Common myeloid progenitor, CD34-positive (primary cell): ENCODE data around the gene UTP25.

ENCODE experiments used
- CTCF ChIA-PET: fragments of 350-600 bp; sonication (Branson Sonifier 250); formaldehyde crosslinking; loops from one replicate; lab custom pipeline; 2021; ENCODE audit warnings: antibody characterized with exemption; lab: Charles Lee
- POLR2A ChIA-PET: fragments of 350-600 bp; sonication (Branson Sonifier 250); formaldehyde crosslinking; loops from one replicate; lab custom pipeline; 2021; ENCODE audit warnings: antibody characterized with exemption; lab: Charles Lee
- DNase-seq, 3 donors: peaks; one replicate each; pipeline versions ENCODE4 v3.0.0 to v3.0.0-alpha.2; 2013
- H3K27ac ChIP-seq, 2 experiments: 1 replicate in 1 of 2; 2 replicates in 1 of 2; pipeline ENCODE4 v1.7.0; 2013; ENCODE audit warnings: inconsistent platforms in 2 of 2, low read length in 2 of 2, mild to moderate bottlenecking in 2 of 2, low read depth in 1 of 2, moderate library complexity in 1 of 2; ENCODE audit not compliant: severe bottlenecking in 2 of 2, insufficient read depth in 1 of 2, poor library complexity in 1 of 2
- H3K27me3 ChIP-seq, 5 experiments: replicated peaks in 2 of 5; 1 replicate in 3 of 5; 2 replicates in 2 of 5; pipeline versions ENCODE4 v1.6.1 to v1.7.0; 2013; ENCODE audit warnings: low read length in 4 of 5, mild to moderate bottlenecking in 2 of 5, moderate library complexity in 2 of 5, inconsistent platforms in 1 of 5; ENCODE audit not compliant: insufficient read depth in 5 of 5, control insufficient read depth in 4 of 5
- H3K36me3 ChIP-seq, 4 experiments: 1 replicate in 2 of 4; 2 replicates in 2 of 4; pipeline versions ENCODE4 v1.6.1 to v1.7.0; 2013; ENCODE audit warnings: low read length in 3 of 4, control low read depth in 1 of 4, mild to moderate bottlenecking in 1 of 4; ENCODE audit not compliant: control insufficient read depth in 4 of 4, insufficient read depth in 4 of 4
- H3K4me1 ChIP-seq, 4 experiments: 1 replicate in 3 of 4; 2 replicates in 1 of 4; pipeline versions ENCODE4 v1.6.1 to v1.7.1; 2013; ENCODE audit warnings: low read length in 3 of 4, mild to moderate bottlenecking in 3 of 4, control low read depth in 1 of 4, inconsistent platforms in 1 of 4, moderate library complexity in 1 of 4; ENCODE audit not compliant: control insufficient read depth in 4 of 4, insufficient read depth in 4 of 4; ENCODE audit errors: control extremely low read depth in 1 of 4
- H3K4me3 ChIP-seq, 7 experiments: 1 replicate in 4 of 7; 2 replicates in 3 of 7; pipeline versions ENCODE4 v1.5.1 to v1.7.0; 2013; ENCODE audit warnings: mild to moderate bottlenecking in 7 of 7, low read length in 6 of 7, moderate library complexity in 6 of 7, inconsistent platforms in 2 of 7, low read depth in 2 of 7, control low read depth in 1 of 7; ENCODE audit not compliant: insufficient read depth in 4 of 7, control insufficient read depth in 1 of 7; ENCODE audit errors: extremely low read depth in 1 of 7
- H3K9me3 ChIP-seq, 5 experiments: 1 replicate in 4 of 5; 2 replicates in 1 of 5; pipeline versions ENCODE4 v1.6.1 to v1.7.1; 2013; ENCODE audit warnings: low read length in 4 of 5, mild to moderate bottlenecking in 2 of 5, inconsistent platforms in 1 of 5, low read depth in 1 of 5, moderate library complexity in 1 of 5; ENCODE audit not compliant: control insufficient read depth in 4 of 5, insufficient read depth in 2 of 5; ENCODE audit errors: control extremely low read depth in 1 of 5
- WGBS: methylation state at CpG from one replicate; pipeline ENCODE4 v1.1.5; 2013; ENCODE audit not compliant: insufficient coverage; 5-methylcytosine and 5-hydroxymethylcytosine counted together

The UTP25 gene

DNA sequence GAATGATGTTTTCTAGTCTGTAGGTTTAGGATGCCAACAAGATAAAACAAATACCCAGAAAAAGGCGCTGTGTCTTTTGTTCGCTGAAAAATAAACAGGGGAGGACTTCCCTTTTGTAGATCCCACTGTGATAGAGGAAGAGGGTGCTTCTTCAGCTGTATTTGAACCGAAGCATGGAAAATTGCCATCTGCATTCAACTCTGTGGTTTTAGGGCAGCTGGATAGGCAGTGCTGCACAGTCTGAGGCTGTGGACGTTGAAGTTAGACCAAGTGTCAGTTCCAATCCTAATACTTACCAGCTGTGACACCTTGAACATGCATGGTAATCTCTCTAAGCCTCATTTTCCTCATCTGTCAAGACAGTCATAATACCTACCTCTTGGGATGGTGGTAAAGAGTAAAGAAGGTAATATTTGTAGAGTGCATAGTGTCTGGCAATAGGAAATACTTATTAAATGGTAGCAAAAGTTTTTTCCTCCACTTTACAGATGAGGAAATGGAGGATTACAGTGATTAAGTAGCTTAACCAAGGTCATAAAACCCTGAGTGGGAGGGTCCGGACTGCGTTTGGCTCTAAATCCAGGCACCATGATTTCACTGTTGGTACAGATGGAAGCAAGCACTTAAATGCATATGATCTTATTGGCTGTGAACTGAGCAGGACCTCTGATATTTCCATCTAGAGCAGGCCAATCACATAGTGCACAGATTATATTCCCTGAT lies 48.5 kb downstream of the UTP25 start:
- no peaks in the 10 kb centered on the region for H3K9me3 ChIP-seq
- peaks cover 0 to 34% (median 11%) of the 10 kb centered on the region in 5 experiments for H3K27me3 ChIP-seq
- no peaks in the 10 kb centered on the region for H3K4me1 ChIP-seq
- 90% methylated on average over 6 of the region's 6 CpGs for WGBS
- POLR2A ChIA-PET, result interaction anchor here (0.9 kb wide), 1 partner anchor 13 kb away, joined by 3 read pairs; no protein-coding TSS in a partner anchor
- no peak overlapping the region for H3K27ac ChIP-seq
- CTCF ChIA-PET, result interaction anchor here (1.2 kb wide), 1 partner anchor 16 kb away, joined by 6 read pairs; no protein-coding TSS in a partner anchor
- H3K36me3 ChIP-seq, result no peaks in the 10 kb centered on the region
- DNase-seq, result no peak
- H3K4me3 ChIP-seq, result no peak overlapping the region

DNA sequence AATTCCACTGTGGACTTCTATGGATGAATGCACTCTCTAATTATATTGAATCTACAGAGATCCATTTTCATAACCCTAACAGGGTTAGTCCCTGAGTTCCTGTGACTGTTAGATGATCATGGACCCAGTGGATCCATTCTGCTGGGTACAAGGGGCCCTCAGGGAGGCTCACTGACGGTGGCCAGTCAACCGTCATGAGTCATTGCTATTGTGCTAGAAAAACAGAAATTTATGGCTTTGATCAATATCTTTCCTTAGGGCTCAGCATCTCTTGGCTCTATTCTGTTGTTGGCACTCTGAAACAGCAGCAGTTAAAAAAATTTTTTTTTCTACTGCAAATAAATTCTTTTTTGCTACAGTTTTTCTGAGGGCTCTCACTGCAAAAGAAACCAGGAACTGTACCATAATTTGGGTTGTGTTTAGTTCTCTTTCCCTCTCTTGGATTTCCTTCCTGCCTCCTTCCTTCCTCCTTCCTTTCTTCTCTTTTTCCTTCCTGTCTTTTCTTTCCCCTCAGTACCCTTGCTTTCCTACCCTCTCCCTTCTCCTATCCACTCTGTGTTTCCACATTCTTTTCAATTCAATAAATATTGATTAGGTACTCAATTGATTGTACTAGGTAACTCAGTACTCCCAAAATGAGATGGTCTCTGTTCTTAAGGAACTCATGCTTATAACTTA lies 49.5 kb downstream of the UTP25 start:
- H3K4me3 ChIP-seq, result no peak overlapping the region
- H3K36me3 ChIP-seq, result no peaks in the 10 kb centered on the region
- WGBS, result 39% methylated on average over 2 of the region's 2 CpGs
- no peaks in the 10 kb centered on the region for H3K4me1 ChIP-seq
- H3K27ac ChIP-seq, result no peak overlapping the region
- ChIA-PET POLR2A (no interaction called here), CTCF (interaction anchor here (1.2 kb wide), 1 partner anchor 17 kb away, joined by 6 read pairs; no protein-coding TSS in a partner anchor)
- DNase-seq, result no peak
- H3K27me3 ChIP-seq, result peaks cover 0 to 36% (median 10%) of the 10 kb centered on the region in 5 experiments
- no peaks in the 10 kb centered on the region for H3K9me3 ChIP-seq

DNA sequence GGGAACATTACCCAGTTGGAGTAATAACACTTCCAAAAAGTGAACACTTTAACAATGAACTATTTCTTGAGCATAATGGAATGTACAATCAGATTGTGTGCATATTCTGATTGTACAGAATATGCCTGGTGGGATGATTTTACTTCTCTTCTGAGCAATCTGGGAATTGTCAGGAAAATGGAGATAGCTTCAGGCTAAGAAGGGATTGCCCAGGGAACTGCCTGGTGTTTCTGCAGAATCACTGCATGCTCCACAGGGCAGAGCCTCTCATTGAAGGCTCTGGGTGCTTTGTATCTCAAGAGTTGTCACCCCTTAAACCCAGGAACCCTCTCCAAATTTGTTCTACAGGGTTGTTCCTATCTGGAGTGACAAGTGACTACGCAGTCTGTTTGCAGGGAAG lies 51.2 kb downstream of the UTP25 start:
- H3K4me1 ChIP-seq, result no peaks in the 10 kb centered on the region
- no peak for DNase-seq
- H3K27ac ChIP-seq, result no peak overlapping the region
- no peaks in the 10 kb centered on the region for H3K36me3 ChIP-seq
- ChIA-PET POLR2A (no interaction called here), CTCF (interaction anchor here (0.7 kb wide), 1 partner anchor 9 kb away, joined by 3 read pairs; no protein-coding TSS in a partner anchor)
- 100% methylated on average over 1 of the region's 1 CpG for WGBS
- H3K9me3 ChIP-seq, result no peaks in the 10 kb centered on the region
- H3K4me3 ChIP-seq, result no peak overlapping the region
- peaks cover 0 to 41% (median 16%) of the 10 kb centered on the region in 5 experiments for H3K27me3 ChIP-seq

DNA sequence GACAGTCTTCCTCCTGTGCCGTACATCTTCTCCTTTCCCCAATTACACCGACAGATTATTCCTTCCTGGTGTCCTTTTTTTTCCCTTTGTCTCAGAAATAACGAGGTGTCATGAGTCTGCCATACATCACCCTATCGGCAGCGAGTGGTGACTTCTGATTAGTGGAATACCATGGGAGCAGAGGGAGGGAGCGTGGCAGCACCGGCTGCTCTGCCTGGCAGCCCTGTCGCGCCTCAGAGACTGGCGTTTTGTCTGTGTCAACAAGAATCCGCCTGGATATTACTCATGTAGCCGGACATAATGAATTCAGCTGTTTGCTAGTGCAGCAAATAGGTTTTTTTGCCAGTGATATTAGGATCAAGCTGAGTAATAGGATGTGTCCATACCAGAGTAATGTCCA lies 51.8 kb downstream of the UTP25 start:
- peaks cover 0 to 46% (median 16%) of the 10 kb centered on the region in 5 experiments for H3K27me3 ChIP-seq
- no peak overlapping the region for H3K4me3 ChIP-seq
- H3K36me3 ChIP-seq, result no peaks in the 10 kb centered on the region
- WGBS, result 87% methylated on average over 6 of the region's 12 CpGs
- ChIA-PET POLR2A (no interaction called here), CTCF (interaction anchor here (1.7 kb wide), 1 partner anchor 21 kb away, joined by 4 read pairs; no protein-coding TSS in a partner anchor)
- no peak for DNase-seq
- no peak overlapping the region for H3K27ac ChIP-seq
- H3K4me1 ChIP-seq, result no peaks in the 10 kb centered on the region
- no peaks in the 10 kb centered on the region for H3K9me3 ChIP-seq

DNA sequence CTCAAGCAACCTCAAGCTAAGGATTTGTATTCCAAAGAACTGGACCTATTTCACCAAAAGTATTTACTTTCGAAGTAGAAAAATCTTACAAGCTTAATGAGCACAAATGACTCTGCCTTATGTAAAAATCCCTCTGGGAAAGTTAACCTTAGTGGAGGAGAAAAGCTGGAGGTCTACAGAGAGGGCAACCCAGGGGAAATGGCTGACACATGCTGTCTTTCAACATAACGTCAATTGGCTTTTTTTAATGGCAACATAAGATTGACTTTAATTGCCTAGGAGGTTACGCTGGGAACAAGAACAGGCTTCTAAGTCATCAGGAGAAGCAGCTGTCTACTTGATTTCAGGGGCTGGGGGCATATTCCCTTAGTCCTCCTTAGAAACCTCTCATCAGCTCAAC lies 52.3 kb downstream of the UTP25 start:
- no peak for DNase-seq
- ChIA-PET POLR2A (no interaction called here), CTCF (interaction anchor here (0.8 to 1.7 kb wide), 2 partner anchors 11 to 22 kb away, joined by 3 to 4 read pairs; no protein-coding TSS in a partner anchor)
- no peaks in the 10 kb centered on the region for H3K4me1 ChIP-seq
- H3K9me3 ChIP-seq, result no peaks in the 10 kb centered on the region
- peaks cover 0 to 47% (median 18%) of the 10 kb centered on the region in 5 experiments for H3K27me3 ChIP-seq
- H3K36me3 ChIP-seq, result no peaks in the 10 kb centered on the region
- no peak overlapping the region for H3K4me3 ChIP-seq
- 96% methylated on average over 3 of the region's 3 CpGs for WGBS
- no peak overlapping the region for H3K27ac ChIP-seq

DNA sequence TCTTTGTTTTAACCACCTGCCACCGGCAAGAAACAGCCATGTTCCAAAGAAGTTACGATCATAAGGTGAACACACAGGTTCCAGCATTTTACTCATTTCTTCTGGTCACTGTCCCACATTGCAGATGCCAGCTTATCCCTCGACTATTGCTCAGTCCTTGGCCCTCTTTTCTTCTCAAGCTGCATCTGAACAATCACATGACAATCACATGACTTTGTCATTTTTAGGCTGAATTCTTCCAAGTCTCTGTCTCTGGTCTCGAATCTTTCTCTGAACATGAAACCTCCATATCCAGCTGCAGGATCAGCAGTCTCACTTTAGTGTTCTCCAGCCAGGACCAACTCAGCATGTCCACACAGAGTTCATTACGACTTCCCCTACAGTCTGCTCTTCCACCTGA lies 53.8 kb downstream of the UTP25 start:
- H3K36me3 ChIP-seq, result no peaks in the 10 kb centered on the region
- 93% methylated on average over 5 of the region's 5 CpGs for WGBS
- no peaks in the 10 kb centered on the region for H3K4me1 ChIP-seq
- POLR2A ChIA-PET, result no interaction called here
- CTCF ChIA-PET, result interaction anchor here (1.0 kb wide), 1 partner anchor 22 kb away, joined by 3 read pairs; no protein-coding TSS in a partner anchor
- H3K27me3 ChIP-seq, result peaks cover 0 to 47% (median 15%) of the 10 kb centered on the region in 5 experiments
- no peak overlapping the region for H3K27ac ChIP-seq
- no peak overlapping the region for H3K4me3 ChIP-seq
- no peak for DNase-seq
- H3K9me3 ChIP-seq, result no peaks in the 10 kb centered on the region

DNA sequence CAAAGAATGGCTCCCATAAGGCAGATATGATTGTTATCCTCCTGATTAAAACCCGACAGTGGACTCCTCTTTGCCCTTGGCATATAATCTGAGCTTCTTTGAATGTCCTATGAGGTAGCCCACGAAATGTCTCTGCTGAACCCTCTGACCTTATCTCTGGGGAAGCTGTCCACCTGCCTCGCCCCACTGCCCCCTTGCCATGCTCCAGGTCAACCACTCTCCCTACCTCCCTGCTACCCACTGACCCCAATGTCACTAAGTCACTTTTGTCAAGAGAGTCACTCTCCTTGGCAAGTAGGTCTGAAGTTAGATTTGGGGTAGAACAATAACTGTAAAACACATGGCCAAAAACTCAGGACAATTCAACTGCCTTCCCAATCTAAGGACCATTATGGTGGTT lies 54.5 kb downstream of the UTP25 start:
- Histone ChIP-seq H3K27ac (no peak overlapping the region), H3K27me3 (peaks cover 0 to 47% (median 17%) of the 10 kb centered on the region in 5 experiments), H3K4me3 (no peak overlapping the region), H3K4me1 (no peaks in the 10 kb centered on the region), H3K9me3 (no peaks in the 10 kb centered on the region), H3K36me3 (no peaks in the 10 kb centered on the region)
- no peak for DNase-seq
- ChIA-PET POLR2A (no interaction called here), CTCF (no interaction called here)
- 100% methylated on average over 2 of the region's 3 CpGs for WGBS
